Jurkat, Clone E6-1 (cell line): ENCODE measurements around the gene PCDHB10.
"Not testable (repeated sequence)": the region's sequence is repeated elsewhere in the genome, so short reads cannot be mapped to it uniquely, and the experiment has no call there.

Experiments
- DNase-seq: peaks from one replicate; pipeline ENCODE4 v3.0.0-alpha.2; 2011; ENCODE audit warnings: low read depth, low spot score
- H3K4me3 ChIP-seq: 2 replicates; pipeline ENCODE4 v1.5.1; 2011; ENCODE audit warnings: mild to moderate bottlenecking, low read length, control low read depth, moderate library complexity

The PCDHB10 gene

DNA sequence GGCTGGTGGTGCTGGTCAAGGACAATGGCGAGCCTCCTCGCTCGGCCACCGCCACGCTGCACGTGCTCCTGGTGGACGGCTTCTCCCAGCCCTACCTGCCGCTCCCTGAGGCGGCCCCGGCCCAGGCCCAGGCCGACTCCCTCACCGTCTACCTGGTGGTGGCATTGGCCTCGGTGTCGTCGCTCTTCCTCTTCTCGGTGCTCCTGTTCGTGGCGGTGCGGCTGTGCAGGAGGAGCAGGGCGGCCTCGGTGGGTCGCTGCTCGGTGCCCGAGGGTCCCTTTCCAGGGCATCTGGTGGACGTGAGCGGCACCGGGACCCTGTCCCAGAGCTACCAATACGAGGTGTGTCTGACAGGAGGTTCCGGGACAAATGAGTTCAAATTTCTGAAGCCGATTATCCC lies 33.3 kb downstream of the PCDHB10 start:
- not testable (repeated sequence) for DNase-seq, H3K4me3 ChIP-seq

GRCh38 chr5:141234109-141234667 lies 42.0 kb downstream of the PCDHB10 start:
- H3K4me3 ChIP-seq: no peak overlapping the region
- no peak for DNase-seq

DNA sequence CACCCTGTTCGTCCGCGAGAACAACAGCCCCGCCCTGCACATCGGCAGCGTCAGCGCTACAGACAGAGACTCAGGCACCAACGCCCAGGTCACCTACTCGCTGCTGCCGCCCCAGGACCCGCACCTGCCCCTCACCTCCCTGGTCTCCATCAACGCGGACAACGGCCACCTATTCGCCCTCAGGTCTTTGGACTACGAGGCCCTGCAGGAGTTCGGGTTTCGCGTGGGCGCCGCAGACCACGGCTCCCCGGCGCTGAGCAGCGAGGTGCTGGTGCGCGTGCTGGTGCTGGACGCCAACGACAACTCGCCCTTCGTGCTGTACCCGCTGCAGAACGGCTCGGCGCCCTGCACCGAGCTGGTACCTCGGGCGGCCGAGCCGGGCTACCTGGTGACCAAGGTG lies 43.8 kb downstream of the PCDHB10 start:
- H3K4me3 ChIP-seq, DNase-seq: not testable (repeated sequence)

DNA sequence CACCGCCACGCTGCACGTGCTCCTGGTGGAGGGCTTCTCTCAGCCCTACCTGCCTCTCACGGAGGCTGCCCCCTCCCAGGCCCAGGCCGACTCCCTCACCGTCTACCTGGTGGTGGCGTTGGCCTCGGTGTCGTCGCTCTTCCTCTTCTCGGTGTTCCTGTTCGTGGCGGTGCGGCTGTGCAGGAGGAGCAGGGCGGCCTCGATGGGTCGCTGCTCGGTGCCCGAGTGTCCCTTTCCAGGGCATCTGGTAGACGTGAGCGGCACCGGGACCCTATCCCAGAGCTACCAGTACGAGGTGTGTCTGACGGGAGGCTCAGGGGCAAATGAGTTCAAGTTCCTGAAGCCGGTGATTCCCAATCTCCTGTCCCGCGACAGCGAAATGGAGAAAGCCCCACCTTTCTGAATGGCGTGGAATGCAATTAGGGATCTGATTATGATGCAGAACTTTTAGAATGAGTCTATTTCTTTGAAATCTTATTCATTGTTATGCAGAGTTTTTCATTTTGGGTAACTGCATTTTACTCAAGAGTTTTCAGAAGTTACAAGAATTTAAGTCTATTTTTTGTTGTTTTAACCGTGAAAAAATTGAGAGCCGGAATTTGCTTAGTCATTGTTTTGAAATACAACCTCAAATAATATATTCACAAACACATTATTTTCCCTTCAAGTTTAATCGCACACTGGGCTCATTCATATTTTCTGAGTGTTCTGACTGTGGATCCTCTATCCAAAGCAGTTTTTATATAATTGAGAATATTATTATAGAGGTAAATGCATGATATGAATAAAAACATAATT lies 44.6 kb downstream of the PCDHB10 start:
- no peak for DNase-seq
- H3K4me3 ChIP-seq: no peak overlapping the region

DNA sequence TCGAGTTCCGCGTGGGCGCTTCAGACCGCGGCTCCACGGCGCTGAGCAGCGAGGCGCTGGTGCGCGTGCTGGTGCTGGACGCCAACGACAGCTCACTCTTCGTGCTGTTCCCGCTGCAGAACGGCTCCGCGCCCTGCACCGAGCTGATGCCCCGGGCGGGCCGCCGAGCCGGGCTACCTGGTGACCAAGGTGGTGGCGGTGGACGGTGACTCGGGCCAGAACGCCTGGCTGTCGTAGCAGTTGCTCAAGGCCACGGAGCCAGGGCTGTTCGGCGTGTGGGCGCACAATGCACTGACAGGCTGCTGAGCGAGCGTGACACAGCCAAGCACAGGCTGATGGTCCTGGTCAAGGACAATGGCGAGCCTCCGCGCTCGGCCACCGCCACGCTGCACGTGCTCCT lies 49.3 kb downstream of the PCDHB10 start:
- DNase-seq: no peak
- H3K4me3 ChIP-seq: no peak overlapping the region
